ENCODE results near the gene CPEB4.

Gene CPEB4

DNA sequence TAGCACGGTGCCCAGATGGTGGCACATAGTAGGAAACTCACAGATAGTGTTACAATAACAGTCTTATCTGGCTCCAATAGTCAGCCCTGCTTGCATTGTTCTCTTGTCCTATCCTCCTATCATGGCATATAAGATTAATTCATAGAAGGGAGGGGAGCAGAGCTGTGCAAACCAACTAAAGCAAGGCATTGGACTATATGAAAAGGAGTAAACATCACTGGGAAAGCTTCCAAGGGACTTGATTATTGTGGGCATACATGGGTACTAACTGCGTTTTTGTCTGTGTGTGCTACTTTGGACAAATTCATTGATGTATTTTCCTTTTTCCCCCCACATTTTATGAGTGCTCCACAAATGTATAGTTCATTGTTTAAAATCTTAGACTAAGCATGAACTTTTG is 57.0 kb downstream of the CPEB4 start:
- DNase-seq (ENCODE audit: low spot score) = no peak

DNA sequence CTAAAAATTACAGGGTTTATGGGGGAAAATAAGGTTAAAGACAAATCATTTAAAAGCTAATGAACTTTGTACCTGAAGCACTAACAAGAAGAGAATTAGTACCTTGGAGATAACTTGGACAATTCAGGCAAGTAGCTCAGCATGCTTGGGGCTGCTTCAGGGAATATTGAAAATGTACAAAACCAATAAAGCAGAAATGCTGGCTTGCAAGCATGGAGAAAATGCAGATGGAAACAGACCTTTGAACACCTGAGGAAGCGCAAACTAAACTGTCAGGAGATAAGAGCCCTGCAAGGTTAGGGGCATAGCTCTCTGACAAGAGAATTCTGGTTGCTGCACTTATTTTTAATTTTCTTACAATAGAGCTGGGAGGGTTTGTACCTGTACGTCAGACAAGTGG is 58.2 kb downstream of the CPEB4 start:
- DNase-seq (ENCODE audit: low spot score) = no peak

DNA sequence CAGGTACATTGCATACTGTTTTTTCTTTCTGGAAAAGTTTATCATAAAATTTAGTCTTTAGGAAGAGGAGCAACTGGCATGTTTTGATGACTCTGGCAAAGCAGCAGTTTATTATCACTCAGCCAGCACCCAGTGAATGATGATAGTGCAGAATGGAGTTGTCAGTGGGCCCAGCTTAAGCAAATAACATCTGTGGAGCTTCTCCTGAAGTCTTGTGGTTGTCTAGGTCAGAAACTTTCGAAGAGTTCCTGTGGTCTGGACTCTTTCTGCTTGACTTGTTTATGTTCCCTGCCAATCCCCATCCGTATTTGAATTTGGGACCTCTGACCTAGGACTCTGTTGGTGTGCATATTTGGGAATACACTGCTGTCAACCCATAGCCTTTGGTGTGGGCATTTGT is 62.7 kb downstream of the CPEB4 start:
- no peak for DNase-seq (ENCODE audit: low spot score)

DNA sequence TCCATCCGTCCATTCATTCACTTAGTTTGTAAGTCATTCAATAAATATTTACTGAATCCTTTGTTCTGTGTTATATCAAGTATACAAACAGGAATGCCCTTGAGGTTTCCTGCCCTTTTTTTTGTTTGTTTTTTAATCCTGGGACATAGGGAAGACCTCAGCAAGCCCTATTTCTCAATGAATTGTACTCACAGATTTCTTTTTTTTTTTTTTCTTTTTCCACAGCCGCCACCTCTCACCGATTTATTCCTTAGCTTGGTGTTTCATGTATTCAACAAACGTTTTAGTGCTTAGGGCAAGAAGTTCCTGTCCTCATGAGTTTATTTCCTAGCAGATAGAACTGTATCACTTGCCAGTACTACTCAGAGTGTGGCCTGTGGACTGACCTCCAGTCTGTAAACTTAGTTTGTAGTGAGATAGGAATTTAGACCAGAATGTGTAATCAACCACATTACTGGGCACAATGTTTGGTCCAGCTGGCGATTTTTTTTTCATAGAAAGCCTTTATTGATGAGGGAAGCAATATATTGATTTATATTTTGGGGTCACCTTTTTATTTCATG is 65.5 kb downstream of the CPEB4 start:
- no peak for DNase-seq (ENCODE audit: low spot score)

DNA sequence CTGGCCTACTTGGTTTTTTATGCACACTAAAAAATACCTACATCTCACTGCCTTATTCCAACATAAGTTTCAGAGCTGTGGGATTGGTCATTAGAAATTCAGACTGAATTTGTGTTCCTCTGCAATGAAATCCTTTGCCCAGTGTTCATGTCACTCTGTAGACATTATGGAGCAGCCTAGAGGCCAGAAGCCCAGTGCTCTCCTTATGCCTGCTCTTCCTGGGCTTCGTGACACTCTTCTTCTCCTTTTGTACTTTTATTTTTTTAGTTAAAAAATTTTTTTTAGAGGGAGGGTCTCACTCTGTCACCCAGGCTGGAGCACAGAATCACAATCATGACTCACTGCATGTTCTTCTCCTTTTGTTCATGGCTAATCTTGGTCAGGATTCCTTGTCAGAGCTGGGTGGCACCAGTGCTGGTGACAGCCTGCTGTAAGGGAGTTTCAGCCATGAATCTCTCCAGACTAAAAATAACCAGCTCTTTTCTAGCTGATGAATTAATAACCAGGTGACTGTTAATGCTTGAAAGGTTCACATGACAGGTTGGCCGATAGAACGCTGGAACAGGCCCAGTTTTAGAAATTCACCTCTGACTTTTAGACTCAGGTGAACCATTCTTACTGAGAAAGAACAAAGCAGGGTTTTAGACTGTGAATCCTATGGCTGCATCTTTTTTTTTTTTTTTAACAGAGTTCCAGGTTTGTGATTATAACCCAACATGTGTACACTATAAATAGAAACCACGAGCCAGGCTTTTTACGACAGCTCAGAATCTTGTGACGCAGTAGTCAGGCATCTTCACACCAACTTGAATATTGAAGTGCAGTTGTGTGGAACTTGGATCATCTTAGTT is 66.7 kb downstream of the CPEB4 start:
- no peak for DNase-seq (ENCODE audit: low spot score)

DNA sequence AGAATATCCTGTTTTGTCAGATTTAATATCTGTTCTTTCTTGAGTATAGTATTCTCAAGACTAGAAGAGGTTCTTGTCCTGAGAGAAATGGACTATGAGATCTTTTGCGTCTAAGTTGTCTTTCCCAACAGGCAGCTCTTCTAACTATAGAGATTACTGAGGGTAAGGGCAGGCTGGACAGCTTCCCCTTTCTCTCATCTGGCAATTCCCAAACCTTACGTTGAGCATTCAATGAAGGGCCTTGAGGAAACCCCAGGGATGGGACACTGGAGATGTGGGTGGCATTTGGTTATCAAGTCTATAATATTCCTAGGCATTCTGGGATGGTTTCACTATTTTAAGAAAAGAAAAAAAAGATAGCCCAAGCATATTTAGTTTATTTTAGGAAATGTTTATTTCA is 72.8 kb downstream of the CPEB4 start:
- no peak for DNase-seq (ENCODE audit: low spot score)

DNA sequence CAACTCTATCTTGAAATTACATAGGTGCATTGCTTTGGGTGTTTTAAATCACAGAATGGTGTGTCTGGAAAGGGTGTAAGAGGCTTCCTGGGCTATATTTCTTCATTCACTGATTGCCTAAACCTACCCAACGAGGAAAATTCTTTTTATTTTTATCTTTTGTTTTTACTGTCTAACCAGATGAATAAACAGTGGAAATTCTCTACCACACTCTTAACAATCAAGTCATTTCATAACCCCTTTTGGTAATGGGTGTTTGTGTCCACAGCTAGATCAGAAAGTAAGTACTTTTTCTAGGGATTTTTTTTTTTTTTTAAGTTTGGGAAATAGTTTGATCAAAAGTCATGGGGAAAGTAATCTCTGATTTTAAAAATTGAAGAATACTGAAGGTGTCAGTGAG is 73.3 kb downstream of the CPEB4 start:
- no peak for DNase-seq (ENCODE audit: low spot score)

DNA sequence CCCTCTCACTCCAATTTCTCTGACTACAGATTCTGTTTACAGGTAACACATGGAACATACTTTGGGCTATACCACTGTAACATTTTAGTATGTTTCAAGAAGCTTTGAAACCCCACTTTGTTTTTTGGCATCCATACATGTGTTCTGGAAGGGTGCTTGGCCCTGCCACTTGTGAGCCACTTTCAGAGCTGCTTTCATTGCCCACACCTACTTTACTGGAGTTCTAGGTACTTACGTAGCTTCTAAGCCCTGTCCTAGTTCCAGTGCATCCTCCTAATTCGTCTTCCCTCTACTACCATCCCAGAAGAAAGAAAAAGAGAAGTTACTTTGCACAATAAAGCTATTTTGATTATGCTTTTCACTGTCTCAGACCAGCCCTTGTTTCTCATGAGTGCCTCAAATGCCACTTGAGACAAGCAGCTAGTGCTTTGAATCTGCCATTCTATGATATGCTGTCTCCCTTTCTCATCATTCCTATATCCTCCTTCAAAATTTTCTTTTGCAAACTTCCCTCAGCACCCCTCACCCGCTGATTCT is 74.4 kb downstream of the CPEB4 start:
- DNase-seq (ENCODE audit: low spot score) = no peak

DNA sequence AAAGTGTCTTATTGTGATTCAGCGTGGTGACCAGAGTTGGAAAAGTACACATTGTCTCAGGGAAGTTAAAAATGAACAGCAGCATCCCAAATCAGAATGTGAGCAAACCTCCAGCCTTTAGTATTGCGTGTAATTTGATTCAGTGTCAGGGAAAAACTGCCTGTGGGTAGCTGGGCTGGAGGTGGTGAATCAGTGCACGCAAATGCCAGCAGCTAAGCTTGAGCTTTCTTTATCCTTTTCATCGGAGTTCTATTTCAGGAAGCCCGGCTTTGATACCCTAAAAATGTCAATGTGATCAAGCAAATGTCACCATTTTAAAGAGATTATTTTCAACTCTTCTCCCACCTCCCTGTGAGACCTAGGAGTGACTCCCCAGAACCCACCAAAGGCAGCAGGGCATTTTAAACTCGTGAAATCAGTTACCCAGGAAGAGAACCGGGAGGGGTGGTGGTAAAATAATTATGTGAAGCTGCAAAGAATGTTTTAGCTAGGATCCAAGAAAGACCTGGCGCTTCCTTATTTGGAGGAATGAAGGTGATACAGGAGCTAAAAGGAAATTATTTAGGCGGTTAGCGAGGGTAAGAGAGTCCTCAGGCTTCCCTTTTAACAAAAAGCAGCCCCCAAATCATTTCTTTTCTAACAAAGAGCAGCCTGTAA is 75.2 kb downstream of the CPEB4 start:
- no peak for DNase-seq (ENCODE audit: low spot score)

DNA sequence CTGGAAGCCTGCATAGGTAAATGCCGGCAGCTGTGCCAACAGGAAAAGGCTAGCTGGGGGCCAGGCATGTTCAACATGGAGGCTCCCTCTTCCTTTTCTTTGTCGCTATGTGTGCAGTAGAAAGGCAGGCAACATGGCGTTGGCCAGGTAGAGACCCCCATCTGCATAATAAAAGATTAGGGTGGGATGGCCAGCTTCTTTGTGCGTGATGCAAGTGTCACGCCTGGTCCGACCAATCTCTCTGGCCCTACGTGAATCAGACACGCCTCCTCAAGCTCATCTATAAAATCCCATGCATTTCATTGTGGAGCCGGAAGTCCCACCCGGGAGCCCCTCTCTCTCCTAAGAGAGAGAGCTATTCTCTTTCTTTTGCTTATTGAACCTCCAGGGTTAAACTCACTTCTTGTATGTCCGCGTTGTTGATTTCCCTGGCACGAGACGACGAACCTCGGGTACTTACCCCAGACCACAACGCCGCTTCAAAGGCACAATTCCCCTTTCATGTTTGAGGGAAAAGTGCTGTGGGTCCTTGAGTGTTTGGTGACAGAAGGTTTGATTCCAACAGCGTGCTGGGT is 75.8 kb downstream of the CPEB4 start:
- peak; percentile 70 for DNase-seq (ENCODE audit: low spot score)

DNA sequence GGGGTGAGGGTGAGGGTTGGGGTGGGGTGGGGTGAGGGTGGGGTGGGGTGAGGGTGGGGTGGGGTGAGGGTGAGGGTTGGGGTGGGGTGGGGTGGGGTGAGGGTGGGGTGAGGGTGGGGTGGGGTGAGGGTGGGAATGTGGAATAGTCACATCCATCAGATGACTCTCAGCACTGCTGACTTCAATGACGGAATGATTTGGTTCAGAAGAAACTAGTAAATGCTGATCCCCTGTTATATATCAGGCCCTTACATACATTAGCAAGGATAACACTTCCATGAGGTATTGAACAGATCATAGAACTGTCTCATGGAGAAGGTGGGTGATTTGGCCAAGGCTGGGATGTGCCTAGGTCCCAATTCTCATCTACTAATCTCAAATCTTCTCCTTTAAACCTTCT is 76.4 kb downstream of the CPEB4 start:
- no peak for DNase-seq (ENCODE audit: low spot score)

DNA sequence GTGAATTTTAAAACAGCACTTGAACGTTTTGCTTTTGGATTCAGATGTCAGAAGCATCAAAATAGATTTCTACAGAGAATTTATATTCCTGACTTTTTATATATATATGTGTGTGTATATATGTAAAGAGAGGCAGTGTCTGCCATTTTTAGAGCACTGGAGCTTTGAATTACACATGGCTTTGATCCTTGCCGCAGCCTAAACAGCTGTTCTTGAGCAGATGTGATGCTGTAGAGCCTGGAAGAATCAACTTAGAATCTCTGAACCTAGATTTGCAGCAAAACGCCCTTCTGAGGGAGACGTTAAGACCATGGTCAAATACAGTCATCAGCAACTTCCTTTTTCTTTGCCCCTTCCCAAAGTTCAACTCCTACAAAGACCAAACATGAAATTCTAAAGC is 79.1 kb downstream of the CPEB4 start:
- no peak for DNase-seq (ENCODE audit: low spot score)

DNA sequence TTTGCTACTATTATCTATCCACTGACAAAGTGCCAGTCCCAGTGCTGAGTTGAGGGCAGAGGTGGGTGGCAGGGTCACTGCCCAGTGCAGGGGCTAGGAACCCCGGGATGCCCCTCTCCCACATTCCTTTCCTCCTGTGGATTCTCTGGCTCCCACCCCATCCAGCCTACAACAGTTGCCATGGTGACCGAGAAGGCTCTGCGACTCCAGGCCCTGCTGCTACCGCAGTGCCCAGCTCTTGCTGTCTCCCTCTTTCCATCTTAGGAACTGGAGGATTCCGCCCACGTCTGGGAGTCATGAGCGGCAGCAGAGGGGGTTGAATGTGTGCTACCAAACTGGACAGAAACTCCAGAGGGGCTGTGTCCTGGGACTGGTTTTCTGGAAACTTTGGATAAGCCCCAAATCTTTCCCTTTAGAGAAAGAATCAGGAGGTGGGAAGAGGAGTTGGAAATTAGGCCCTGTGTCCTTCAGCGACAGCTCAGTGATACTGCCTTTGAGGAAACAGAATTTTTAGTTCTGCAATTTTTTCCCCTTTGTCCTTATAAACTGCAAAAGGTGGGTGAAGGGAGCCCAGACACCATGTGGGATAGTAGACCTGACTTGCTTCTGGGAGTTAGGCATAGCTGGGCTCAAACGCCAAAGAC is 80.1 kb downstream of the CPEB4 start:
- peak; percentile 72 for DNase-seq (ENCODE audit: low spot score)

DNA sequence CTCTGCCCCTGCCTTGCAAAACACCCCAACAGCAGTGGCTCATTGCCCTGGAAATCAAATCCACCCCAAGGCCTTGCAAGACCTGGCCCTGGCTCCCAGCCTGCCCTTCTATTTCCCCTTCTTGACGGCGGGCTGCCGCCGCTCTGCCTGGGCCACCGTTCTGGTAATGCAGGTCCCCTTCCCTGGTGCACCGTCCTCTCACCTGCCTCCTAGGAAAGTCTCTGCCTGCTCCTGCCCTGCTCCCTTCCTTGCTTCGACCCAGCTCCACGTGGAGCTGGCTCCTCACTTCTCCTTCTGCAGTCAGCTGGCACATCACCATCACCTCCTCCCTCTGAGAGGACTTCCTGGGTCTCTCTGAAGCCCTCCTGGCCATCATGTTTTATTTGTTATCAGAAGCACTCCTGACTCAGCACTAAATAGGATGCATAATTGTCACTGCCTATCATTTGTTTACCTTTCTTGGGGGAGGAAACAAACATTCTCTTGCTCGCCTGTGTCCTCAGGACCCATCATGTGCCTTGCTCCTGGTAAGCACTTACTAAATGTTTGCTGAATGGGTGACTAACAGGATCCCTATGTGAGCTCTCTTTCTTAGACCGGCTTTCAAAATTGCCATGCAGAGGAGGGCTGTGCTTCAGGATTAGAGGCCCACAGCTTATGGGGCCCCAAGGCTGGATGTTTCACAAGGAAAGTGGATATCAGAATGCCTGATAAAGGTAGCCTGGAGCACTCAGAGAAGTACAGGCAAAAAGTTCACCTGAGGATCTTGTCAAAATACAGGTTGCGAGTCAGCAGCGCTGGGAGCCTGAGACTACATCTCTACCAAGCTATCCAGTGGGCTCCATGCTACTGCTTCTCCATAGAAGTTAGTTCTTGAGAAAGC is 81.3 kb downstream of the CPEB4 start:
- DNase-seq (ENCODE audit: low spot score) = no peak

DNA sequence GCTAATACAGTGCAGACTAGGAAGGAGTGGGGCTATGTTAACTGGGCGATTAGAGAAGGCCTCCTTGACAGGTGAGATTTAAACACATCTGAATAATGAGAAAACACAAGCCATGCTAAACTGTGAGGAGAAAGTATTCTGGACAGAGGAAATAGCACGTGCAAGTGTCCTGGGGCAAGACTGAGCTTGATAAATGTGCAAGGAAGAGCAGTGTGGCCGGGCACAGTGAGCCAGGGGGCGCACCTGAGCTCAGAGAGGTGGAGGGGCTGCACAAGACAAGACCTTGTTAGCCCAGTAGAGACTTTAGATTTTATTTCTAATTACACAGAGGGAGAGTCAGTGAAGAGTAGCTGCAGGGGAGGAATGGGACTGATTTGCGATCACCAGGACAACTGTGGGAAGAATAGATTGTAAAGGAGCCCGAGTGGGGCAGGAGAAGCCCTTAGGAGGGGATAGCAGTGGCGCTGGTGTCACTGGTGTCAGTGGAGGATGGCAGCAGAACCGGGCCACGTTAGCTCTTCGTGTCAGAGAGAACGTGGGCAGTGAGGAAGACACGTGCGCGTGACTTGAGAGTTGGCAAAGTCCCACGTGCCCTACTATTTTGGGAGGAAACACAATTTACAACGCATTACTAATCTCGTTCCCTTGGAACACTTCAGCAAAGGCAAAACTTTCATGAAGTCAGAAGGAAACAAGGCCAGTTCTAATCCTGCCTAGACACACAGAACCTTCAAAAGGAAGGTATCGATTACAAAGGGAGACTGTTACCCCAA is 82.9 kb downstream of the CPEB4 start:
- no peak for DNase-seq (ENCODE audit: low spot score)

DNA sequence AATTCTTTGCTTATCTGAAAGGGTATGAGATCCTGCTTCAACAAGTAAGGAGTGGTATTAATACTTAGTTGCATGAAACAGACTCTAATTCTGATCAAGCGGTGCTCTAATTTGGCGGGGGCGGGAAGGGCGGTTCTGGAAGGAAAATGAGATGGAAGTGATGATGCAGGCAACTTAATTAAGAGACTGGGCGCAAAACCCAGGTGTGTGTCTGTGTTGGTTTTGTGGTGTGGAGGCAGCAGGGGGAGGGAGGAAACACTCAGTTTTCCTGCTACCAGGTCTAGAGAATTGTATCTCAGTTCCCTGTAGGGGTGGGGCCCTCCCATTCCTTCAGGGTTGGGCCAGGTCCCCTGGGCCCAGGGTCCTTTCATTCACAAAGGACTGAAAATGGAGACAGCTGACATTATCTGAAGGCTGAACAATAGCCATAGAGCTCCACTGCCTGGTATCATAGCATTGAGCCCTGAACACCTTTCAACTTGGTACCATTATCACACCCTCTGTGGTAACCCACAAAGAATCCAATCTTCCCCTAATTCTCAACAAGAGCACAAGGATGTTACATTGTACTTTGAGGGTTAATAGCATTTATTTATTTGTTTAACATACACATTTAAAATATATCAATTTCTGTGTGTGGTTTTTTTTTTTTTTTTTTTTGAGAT is 83.7 kb downstream of the CPEB4 start:
- DNase-seq (ENCODE audit: low spot score) = no peak

DNA sequence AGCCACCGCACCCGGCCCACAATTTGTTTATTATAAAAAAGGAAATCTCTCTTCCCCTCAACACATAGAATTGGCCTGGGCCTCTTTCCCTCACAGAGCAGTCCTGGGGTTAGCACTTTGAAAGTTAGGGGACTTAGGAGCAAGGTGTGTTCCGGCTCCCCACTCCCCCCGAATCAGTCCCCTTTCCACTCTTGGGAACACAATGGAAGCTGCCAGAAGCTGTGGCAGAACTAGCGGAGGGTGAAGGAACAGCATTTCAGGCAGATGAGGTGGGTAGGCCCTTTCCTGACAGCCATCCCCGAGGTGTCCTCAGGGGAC is 84.4 kb downstream of the CPEB4 start:
- no peak for DNase-seq (ENCODE audit: low spot score)

DNA sequence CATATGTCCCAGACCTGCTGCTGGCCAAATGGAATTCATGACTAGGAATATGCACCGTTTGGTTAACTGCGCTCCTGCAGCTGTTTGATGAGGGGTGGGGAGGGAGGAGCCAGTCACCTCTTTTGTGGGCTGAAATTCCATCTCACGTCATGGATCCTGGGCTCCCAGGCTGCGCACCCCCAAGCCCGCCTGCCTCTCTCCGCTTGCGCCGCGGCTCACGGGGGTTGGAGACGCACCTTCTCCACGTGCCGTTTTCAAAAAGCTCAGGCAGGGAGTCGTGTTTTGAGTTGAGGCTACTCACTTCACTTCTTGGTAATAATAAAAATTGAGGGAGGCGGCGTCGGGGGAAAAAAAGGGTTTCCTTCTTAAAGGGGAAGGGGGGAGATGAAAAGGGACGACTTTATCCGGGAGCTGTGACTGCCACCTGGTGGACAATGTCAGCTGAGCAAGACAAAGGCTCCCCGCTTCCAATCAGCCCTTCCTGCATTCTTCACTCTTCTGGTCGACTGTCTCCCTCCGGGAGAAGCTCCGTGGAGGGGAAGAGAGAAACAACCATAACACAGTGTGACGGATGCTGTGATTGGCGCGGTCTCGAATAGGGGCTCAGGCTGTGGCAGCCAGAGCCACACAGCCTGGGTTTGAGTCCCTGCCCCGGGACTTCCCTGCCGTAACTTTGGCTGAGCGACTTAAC is 84.9 kb downstream of the CPEB4 start:
- peak; percentile 87 for DNase-seq (ENCODE audit: low spot score)

DNA sequence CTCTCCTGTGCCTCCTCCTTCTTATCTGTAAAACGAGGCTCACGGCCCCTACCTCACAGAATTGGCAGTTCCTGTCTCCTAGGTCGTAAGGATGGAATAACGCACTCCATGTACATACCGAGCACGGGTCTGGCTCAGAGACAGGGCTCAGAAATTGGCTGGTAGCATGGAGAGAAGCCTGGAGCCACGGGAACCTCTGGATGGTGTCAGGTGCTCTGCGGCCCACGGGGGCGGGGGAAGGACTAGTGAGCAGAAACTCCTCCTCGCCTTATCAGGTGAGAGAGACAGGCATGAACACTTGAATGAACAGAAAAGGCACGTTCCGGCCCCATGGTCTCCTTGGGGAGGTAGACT is 85.4 kb downstream of the CPEB4 start:
- DNase-seq (ENCODE audit: low spot score) = no peak

All from ecto neural progenitor cell (in vitro differentiated cells).